Measurements from ENCODE around the gene RNF186.
"Not testable (repeated sequence)": the region's sequence is repeated elsewhere in the genome, so short reads cannot be mapped to it uniquely, and the experiment has no call there.

RNF186 gene

DNA sequence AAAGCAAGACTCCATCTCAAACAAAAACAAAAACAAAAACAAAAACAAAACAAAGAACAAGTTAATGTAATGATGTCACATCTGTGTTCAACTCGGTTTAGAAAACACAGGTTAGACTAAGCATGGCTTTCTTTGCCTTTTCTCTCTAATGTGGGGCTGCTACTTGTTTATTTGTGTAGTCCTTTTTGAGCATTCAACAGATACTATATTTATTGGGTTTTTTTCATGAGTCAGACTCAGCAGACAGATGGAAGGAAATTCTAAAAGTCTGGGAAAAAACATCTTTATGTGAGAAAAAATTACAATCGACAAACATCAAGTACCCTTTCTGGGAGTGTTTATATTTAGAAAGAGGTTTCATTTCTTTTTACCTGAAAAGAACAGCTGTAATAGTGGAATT lies 44.8 kb upstream of the RNF186 start:
- ChIA-PET CTCF (interaction anchor here (1.2 kb wide), 1 partner anchor 11 kb away, joined by 3 read pairs; no protein-coding TSS in a partner anchor), POLR2A (no interaction called here)
- TF ChIP-seq, protein P1, sequence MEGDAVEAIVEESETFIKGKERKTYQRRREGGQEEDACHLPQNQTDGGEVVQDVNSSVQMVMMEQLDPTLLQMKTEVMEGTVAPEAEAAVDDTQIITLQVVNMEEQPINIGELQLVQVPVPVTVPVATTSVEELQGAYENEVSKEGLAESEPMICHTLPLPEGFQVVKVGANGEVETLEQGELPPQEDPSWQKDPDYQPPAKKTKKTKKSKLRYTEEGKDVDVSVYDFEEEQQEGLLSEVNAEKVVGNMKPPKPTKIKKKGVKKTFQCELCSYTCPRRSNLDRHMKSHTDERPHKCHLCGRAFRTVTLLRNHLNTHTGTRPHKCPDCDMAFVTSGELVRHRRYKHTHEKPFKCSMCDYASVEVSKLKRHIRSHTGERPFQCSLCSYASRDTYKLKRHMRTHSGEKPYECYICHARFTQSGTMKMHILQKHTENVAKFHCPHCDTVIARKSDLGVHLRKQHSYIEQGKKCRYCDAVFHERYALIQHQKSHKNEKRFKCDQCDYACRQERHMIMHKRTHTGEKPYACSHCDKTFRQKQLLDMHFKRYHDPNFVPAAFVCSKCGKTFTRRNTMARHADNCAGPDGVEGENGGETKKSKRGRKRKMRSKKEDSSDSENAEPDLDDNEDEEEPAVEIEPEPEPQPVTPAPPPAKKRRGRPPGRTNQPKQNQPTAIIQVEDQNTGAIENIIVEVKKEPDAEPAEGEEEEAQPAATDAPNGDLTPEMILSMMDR (IDR thresholded peaks at IDR 0.05; ENCODE audit: control extremely low read depth, extremely low read depth, low read depth, missing control alignments): no peak
- no peak for DNase-seq (ENCODE audit: extremely low spot score)

DNA sequence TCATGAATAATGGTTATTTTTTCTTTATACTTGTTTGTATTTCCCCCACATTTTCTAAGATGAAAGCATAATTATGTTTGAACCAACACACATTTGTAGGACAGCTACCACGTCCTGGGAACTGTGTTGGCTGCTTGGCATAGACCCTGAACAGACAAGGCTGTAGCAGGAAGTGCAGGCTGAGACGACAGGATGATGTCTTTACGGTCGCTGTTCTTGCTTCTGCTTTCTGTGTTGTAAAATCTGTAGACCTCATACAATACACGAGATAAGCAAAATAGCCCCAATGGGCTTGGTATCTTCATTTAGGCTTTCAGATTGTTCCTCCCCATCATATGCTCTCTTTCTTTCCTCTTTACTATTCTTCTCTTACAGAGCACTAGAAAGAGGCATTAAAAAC lies 43.8 kb upstream of the RNF186 start:
- ChIA-PET POLR2A (no interaction called here), CTCF (no interaction called here)
- TF ChIP-seq, protein P1 (IDR thresholded peaks at IDR 0.05; ENCODE audit: control extremely low read depth, extremely low read depth, low read depth, missing control alignments): no peak
- DNase-seq (ENCODE audit: extremely low spot score): peak; percentile 20

DNA sequence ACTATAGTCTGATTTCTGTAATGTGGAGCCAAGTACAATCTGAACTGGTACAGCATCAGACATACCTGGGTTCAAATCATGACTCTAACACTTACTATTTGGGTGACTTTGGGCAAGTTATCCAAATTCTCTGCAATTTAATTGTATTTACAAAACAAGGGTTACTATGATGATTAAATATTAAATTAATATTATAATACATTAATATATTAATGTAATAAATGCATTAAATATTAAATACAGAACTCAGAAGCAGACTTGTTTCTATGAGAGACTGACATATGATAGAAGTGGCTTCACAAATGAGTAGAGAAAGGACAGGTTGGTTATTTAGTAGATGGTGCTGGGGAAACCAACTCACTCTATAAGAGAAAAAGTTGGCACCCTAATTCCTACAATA lies 39.8 kb upstream of the RNF186 start:
- ChIA-PET POLR2A (no interaction called here), CTCF (interaction anchor here (1.0 kb wide), 1 partner anchor 10 kb away, joined by 3 read pairs; no protein-coding TSS in a partner anchor)
- no peak for DNase-seq (ENCODE audit: extremely low spot score)
- TF ChIP-seq, protein P1 (IDR thresholded peaks at IDR 0.05; ENCODE audit: control extremely low read depth, extremely low read depth, low read depth, missing control alignments): no peak

- TF ChIP-seq, protein P1 (IDR thresholded peaks at IDR 0.05; ENCODE audit: control extremely low read depth, extremely low read depth, low read depth, missing control alignments): no peak
- ChIA-PET POLR2A (no interaction called here), CTCF (no interaction called here)
- DNase-seq (ENCODE audit: extremely low spot score): no peak
These were observed 37.0 kb upstream of the RNF186 start for GRCh38 chr1:19852036-19852435.

DNA sequence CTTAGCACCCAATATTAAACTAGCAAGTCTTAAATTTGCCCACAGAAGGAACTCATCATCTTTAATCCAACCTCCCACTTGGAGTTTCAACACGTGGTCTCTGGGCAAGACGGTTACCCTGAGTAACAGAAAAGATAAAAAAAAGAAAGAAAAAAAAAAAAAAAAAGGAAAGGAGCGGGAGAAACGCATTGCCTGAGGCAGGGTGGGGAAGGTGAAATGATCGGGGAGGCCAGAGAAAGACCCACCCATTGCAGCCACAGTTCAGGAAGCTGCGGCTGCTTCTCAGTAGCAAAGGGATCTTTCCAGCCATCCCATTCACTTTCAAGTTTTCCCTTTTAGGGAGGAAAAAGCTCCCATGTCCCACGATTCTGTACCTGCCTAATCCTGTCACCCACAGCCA lies 35.1 kb upstream of the RNF186 start:
- TF ChIP-seq, protein P1 (IDR thresholded peaks at IDR 0.05; ENCODE audit: control extremely low read depth, extremely low read depth, low read depth, missing control alignments): no peak
- DNase-seq (ENCODE audit: extremely low spot score): no peak
- ChIA-PET CTCF (interaction anchor here (2.4 kb wide), 1 partner anchor 33 kb away, joined by 10 read pairs; the partner anchor contains the start of gene OTUD3), POLR2A (no interaction called here)

DNA sequence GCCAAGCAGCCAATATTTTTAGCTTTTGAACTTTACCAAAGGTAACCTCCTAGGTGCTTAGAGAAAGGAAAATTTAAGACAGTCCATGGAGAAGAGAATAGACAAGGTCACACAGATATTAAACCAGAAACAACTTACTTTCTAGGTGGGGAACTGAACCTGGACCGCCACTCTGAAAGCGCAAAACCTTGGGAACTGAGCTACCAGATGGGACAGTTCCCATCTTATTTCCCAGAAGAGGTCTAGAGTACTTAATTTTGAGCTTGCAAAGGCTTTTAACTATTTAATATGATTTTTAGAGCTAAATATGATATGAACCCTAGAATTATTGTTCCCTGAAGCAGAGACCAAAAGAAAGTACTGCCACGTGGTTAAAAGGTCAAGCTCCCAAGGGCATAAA lies 34.2 kb upstream of the RNF186 start:
- DNase-seq (ENCODE audit: extremely low spot score); POLR2A ChIA-PET: not testable (repeated sequence)
- CTCF ChIA-PET: interaction anchor here (1.3 to 2.4 kb wide), 2 partner anchors 11 to 34 kb away, joined by 3 to 10 read pairs; partner anchors contain the start of gene OTUD3

GRCh38 chr1:19847334-19847733 lies 32.3 kb upstream of the RNF186 start:
- CTCF ChIA-PET; DNase-seq (ENCODE audit: extremely low spot score); POLR2A ChIA-PET: not testable (repeated sequence)

- DNase-seq (ENCODE audit: extremely low spot score): no peak
- TF ChIP-seq, protein P1 (IDR thresholded peaks at IDR 0.05; ENCODE audit: control extremely low read depth, extremely low read depth, low read depth, missing control alignments): no peak
- CTCF ChIA-PET: interaction anchor here (1.2 kb wide), 1 partner anchor 10 kb away, joined by 4 read pairs; no protein-coding TSS in a partner anchor
- POLR2A ChIA-PET: no interaction called here
These were observed 31.3 kb upstream of the RNF186 start for GRCh38 chr1:19846338-19846737.
